ENCODE results near the gene CACNA2D4.

CACNA2D4 gene

GRCh38 chr12:1806301-1807086 lies 112.0 kb downstream of the CACNA2D4 start:
- no peak for DNase-seq (ENCODE audit: low read depth in 1 of 2, low spot score in 1 of 2)

DNA sequence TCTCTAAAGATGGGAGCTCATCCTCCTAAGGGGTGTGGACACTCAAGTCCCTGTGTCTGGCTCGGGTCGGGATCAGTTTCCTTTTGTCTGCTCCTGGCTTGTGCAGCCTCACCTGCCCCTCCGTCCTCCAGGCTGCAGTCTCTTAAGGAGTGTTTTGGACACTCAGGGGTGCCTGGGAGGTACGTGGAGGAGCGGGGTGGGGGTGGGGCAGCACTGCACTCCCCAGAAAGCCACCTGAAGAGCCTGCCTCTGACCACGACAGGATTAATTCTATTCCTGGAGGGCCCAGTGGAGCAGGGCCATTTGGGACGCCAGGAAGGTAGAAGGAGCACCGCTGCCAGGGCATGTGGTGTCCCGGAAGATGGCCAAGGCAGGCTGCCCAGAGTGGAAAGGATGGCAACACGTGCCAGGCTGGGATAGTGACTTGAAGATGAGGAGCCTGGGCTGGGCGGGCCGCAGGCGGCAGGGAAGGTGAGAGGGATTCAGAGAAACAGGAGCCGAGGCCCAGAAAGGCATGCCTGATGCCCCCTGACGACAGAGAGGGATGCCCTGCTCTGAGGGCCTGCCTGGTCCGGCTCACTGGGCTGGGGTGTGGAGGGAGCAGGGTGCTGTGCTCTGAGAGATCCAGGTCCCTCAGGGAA lies 112.9 kb downstream of the CACNA2D4 start:
- no peak for DNase-seq (ENCODE audit: low read depth in 1 of 2, low spot score in 1 of 2)

- DNase-seq (ENCODE audit: low read depth in 1 of 2, low spot score in 1 of 2), result peak; percentile 65 to 73
Observed at GRCh38 chr12:1804545-1805332, 113.7 kb downstream of the CACNA2D4 start.

DNA sequence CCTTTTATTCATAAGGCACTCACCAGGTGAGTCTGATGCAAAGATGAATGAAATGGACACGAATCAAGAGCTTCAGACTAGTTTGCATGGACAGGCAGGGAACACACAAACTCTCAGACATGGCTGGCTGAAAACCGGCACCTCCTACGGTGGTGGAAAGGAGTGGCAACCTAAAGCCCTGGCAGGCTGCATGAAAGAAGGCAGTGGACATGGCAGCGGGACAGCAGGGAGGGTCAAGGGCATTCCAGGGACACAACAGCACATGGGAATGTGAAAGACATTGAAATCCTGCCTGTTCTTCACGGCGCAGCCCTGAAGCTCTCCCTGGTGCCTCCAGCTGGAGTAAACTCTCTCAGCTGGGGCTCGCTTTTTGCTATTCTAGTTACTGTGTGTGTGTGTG lies 114.7 kb downstream of the CACNA2D4 start:
- DNase-seq (ENCODE audit: low read depth in 1 of 2, low spot score in 1 of 2), result no peak

DNA sequence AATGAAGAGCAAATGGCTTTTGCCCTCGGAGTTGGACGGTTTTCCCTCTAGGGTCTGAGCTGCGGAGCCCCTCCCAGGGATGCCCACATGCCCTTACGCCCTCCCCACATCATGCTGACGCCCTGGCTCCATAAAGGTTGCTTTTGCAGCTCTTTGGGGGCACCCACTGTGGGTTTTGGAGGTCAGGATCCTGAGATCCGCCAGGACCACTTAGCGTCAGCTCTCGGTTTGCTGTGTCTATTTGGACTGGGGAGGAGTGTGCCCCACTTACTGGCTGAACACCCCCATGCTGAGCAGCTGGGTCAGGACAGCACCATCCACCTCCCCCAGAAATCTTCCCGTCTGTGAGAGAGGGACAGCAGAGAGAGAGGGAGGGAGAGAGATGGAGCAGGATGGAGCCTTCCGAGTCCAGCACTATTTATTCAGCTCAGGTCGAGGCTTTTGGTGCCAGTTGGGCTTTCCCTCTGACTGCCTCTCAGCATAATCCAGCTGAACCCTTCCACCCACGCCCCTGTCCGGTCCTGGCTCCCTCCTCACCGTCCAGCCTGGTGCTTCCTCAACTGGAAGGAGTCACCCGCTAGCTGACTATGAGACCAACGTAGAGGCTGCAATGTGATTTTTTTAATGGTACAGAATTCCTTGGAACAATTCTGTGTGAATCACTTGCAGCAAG lies 117.0 kb downstream of the CACNA2D4 start:
- no peak for DNase-seq (ENCODE audit: low read depth in 1 of 2, low spot score in 1 of 2)

DNA sequence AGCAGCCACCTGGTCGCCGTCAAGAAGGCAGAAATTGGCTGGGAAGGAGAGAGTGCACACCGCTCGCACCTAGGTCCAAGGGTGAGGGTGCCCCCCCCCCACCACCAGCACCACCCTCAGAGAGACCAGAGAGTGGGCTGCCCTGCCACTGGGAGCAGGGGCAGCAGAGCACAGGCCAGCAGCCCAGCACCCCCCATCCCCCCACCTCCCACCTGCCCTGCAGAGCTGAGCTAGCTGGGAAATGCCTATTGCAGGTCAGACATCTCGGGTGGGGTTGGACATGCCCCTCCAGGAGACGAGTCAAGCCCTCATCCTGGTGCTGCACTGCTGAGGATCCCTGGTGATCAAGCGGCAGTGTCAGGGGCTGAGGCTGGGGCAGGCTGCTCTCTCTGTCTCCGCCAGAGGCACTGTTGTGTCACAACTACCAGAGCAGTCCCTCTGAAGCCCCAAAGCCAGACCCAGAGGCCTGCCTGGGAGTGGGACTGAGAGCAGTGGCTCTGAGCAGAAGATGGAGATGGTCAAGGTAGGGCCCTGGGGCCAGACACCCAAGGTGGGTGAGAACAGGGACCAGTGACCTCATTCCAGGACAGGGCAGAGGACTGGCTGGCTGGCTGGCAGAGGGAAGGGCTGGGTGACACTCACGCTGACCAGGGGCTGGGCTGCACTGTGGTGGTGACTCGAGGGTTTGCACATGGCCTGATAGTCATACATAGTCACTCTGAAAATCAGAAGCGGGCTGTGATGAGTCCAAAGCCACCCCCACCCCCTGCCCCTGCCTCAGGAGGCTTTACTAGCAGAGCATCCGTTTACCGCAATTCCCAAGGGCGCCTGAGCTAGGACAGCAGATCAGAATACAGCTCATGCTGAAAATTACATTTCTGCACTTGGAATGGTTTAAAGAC lies 117.8 kb downstream of the CACNA2D4 start:
- no peak for DNase-seq (ENCODE audit: low read depth in 1 of 2, low spot score in 1 of 2)

- no peak for DNase-seq (ENCODE audit: low read depth in 1 of 2, low spot score in 1 of 2)
Observed at GRCh38 chr12:1799882-1800400, 118.5 kb downstream of the CACNA2D4 start.

DNA sequence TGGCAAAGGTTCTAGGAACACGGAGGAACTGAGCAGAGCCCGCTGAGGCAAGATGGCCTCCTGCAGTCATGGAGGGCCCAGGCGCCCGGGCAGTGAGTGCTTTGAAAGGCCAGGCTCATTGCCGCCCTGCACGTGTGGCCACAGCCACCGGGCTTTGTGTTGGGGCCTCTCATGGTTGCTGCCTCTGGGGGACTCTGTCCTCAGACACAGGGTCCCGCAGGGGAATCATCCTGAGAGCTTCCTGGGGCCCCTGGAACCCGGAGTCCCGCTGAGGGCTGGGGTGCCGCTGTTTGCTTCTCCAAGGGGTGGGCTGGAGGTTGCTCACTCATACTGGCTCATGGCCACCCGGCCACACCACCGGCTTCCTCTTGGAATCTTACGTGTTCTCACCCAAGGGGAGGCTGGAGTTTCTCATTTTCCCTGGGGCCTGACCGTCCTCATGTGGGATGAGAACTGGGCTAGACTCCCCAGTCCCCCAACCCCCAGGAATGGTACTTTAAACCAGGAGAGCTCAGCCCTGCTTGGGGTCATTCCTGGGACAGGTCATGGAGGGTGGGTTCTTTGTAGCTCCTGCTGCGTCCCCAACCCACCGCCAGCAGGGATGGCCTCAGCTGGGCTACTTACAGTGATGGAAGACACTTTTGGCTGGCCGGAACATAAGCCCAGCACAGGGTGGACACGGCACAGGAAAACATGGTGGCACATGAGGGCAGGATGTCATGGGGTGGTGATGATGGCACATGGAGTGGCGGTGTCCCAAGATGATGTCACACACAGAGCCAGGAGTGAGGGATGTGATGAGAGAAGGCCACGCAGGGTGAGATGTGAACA lies 119.2 kb downstream of the CACNA2D4 start:
- no peak for DNase-seq (ENCODE audit: low read depth in 1 of 2, low spot score in 1 of 2)

DNA sequence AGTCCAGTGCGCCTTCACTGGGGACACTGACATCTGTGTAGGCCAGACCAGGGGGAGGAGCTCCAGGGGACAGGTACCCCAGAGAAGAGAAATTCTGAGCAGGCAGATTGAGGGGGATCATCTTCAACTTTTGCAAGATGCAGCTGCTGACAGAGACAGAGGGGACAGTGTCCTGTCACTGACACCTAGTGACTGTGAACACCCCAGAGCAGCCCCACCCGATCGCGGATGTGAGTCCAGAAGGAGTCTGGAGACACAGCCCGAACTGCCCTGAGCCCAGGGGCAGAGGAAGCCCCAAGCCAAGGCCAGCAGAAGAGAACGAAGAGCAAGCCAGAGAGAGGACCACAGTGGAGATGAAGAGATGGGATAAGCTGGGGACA lies 119.8 kb downstream of the CACNA2D4 start:
- no peak for DNase-seq (ENCODE audit: low read depth in 1 of 2, low spot score in 1 of 2)

DNA sequence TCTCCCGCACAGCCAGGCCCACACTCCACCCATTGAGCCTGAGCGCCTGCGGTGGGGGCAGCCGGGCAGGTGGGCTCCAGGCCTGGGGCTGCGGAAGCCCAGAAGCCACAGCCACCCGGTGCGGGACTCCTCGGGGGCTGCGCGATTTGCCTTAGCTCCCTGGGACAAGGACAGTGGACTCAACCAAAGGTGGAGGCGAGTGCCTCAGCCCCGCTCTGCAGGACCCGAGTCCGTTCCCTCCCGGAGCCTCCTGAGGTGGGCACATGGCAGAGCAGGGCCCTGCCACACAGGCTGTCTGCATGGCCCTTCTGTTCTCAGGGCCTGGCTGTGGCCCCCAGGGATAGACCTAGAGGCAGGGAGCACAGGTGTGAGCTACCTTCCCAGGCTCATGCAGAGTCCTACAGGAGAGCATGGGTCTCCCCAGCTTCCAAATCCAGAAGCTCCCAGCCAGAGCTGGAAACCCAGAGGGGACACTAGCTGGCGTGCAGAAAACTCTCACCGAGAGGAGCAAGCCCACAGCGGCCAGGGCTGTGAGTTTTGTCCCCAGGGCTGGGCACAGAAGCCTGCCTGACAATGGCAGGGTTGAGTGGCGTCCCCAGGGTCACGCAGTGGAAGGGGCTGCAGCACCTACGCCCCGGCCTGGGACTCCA lies 120.3 kb downstream of the CACNA2D4 start:
- DNase-seq (ENCODE audit: low read depth in 1 of 2, low spot score in 1 of 2), result no peak

DNA sequence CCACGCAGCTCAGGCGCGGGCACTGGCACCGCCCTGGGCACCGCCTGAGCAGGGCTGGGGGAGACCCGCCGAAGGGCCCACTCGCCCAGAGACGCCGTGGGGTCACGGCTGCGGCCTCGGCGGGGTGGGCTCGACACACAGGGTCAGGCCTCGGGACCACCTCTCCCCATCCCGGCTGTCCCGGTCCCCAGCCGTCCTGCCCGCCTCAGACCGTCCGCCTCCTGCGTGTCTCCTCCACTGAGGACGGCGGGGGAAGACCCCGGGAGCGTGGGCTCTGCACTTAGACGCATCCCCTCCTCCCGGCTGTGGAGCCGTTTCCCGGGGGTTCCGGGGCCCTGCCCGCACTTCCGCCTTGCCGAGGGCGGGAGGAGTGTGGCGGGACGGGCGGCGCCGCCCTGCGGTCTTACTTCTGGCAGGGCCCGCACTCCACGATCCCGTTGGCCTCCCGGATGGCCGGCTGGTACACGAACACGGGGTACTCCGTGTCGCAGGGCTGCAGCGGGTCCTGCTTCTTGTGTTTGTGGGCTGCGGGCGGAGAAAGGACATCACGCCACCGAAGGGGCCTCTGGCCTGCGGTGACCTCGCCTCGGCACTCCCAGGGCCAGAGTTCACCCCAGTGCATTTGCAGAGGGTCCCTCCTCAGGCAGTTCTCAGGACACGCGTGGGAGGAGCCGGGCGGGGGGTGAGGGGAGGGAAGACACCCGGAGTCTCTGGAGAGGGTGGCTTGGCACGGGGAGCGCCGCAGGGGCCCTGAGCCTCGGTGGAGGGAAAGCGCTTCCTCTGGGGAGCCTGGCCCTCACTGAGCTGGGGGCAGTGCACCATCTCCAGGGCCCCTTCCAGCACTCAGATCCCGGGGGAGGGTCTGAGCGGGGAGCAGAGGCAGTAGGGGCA lies 121.2 kb downstream of the CACNA2D4 start:
- peak; percentile 32 to 44 for DNase-seq (ENCODE audit: low read depth in 1 of 2, low spot score in 1 of 2)

DNA sequence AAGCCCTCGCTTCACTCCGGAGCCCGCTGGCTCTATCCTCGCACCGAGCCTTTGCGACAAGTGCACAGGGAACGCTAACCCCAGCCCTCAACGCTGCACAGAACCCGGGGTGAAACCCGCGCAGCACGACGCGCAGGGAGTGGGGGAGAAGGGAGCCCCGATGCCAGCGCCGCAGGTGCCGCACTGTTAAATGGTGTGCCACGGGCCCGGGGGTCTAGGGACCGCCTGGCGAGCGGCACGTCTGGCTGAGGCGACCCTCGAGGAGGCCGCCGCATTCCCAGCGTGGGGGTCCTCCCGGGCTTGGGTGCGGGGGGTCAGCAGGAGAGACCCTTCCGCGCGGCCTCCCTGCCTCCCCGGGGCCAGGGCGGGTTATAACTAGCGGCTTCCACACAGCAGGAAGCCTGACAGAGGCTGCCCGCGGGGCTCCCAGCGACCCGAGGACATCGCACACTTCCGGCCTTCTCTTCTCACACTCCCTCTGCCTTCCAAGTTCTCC lies 121.9 kb downstream of the CACNA2D4 start:
- DNase-seq (ENCODE audit: low read depth in 1 of 2, low spot score in 1 of 2), result peak; percentile 26 to 28

GRCh38 chr12:1795785-1796514 lies 122.5 kb downstream of the CACNA2D4 start:
- DNase-seq (ENCODE audit: low read depth in 1 of 2, low spot score in 1 of 2), result peak; percentile 87 to 93

- no peak for DNase-seq (ENCODE audit: low read depth in 1 of 2, low spot score in 1 of 2)
Observed at GRCh38 chr12:1795221-1795784, 123.1 kb downstream of the CACNA2D4 start.

- DNase-seq (ENCODE audit: low read depth in 1 of 2, low spot score in 1 of 2), result no peak
Observed at GRCh38 chr12:1794440-1795090, 123.9 kb downstream of the CACNA2D4 start.
